K562 (cell line): Measurements from ENCODE around the gene BOLA1. TPM values are rescaled to one million over a fixed set of nuclear protein-coding genes. Genes with fewer than 3 reads are reported as not detected.

Source experiments
- CREBBP ChIP-seq: IDR thresholded peaks from one replicate; pipeline ENCODE4 v1.6.1; 2012; ENCODE audit warnings: low read depth, mild to moderate bottlenecking, control low read depth, inconsistent platforms, low read length
- EWSR1 ChIP-seq: fragments of 450-650 bp; IDR thresholded peaks from 2 replicates; pipeline ENCODE4 v1.6.1; 2018; ENCODE audit warnings: borderline replicate concordance, mild to moderate bottlenecking, low read depth, moderate library complexity; ENCODE audit not compliant: partially characterized antibody
- HDAC8 ChIP-seq: fragments of 450-650 bp; IDR thresholded peaks from 2 replicates; pipeline ENCODE4 v1.6.1; 2016; ENCODE audit warnings: mild to moderate bottlenecking, missing genetic modification characterization, moderate library complexity, missing compliant biosample characterization
- MCM2 ChIP-seq: fragments of 450-650 bp; IDR thresholded peaks from 2 replicates; pipeline ENCODE4 v1.6.1; 2017; ENCODE audit warnings: low read depth, mild to moderate bottlenecking
- NONO ChIP-seq, 2 experiments: fragments of 200-400 bp in 1 of 2; fragments of 450-650 bp in 1 of 2; formaldehyde crosslinking in 1 of 2; IDR thresholded peaks; 2 replicates each; pipeline ENCODE4 v1.6.1; 2017; ENCODE audit warnings: low read depth in 2 of 2, mild to moderate bottlenecking in 2 of 2, moderate library complexity in 2 of 2, low read length in 1 of 2
- PHF8 ChIP-seq: fragments of 200-600 bp; sonication (generic); IDR thresholded peaks from 2 replicates; pipeline ENCODE4 v1.6.1; 2012; ENCODE audit warnings: mixed run types, mild to moderate bottlenecking, inconsistent platforms, low read length, moderate library complexity, borderline replicate concordance
- PRPF4 ChIP-seq: fragments of 200-400 bp; formaldehyde crosslinking; IDR thresholded peaks from one replicate; pipeline ENCODE4 v1.6.1; 2017; ENCODE audit warnings: low read length, low read depth, mild to moderate bottlenecking; ENCODE audit not compliant: insufficient read depth, poor library complexity, severe bottlenecking
- RCOR1 ChIP-seq, 2 experiments: IDR thresholded peaks; 2 replicates each; pipeline ENCODE4 v1.6.1; 2012; ENCODE audit warnings: low read depth in 2 of 2, low read length in 2 of 2, borderline replicate concordance in 1 of 2, improper control_type of control experiment in 1 of 2
- RFX5 ChIP-seq: IDR thresholded peaks from 2 replicates; pipeline ENCODE4 v1.6.1; 2011; ENCODE audit warnings: low read depth, mild to moderate bottlenecking, improper control_type of control experiment, low read length
- RHOXF2B ChIP-seq: fragments of 250-450 bp; sonication (Bioruptor Pico); conservative IDR thresholded peaks from 2 replicates; pipeline ENCODE4 v1.5.1; 2021
- SAFB ChIP-seq: fragments of 200-400 bp; formaldehyde crosslinking; IDR thresholded peaks from 2 replicates; pipeline ENCODE4 v1.6.1; 2017; ENCODE audit warnings: low read depth, low read length, borderline replicate concordance
- SETDB1 ChIP-seq: IDR thresholded peaks from one replicate; pipeline ENCODE4 v1.6.1; 2012; ENCODE audit warnings: low read length, control low read depth, inconsistent platforms
- SIN3B ChIP-seq: fragments of 450-650 bp; IDR thresholded peaks from 2 replicates; pipeline ENCODE4 v1.6.1; 2017; ENCODE audit warnings: low read depth, mild to moderate bottlenecking, moderate library complexity
- SP2 ChIP-seq: IDR thresholded peaks from 2 replicates; pipeline ENCODE4 v1.6.1; 2011; ENCODE audit warnings: mild to moderate bottlenecking, low read depth, low read length, moderate library complexity; ENCODE audit not compliant: poor library complexity, severe bottlenecking; ENCODE audit errors: extremely low read depth
- THRA ChIP-seq: fragments of 450-650 bp; IDR thresholded peaks from 2 replicates; pipeline ENCODE4 v1.6.1; 2017; ENCODE audit warnings: mild to moderate bottlenecking, moderate library complexity
- TSC22D4 ChIP-seq: fragments of 450-650 bp; IDR thresholded peaks from 2 replicates; pipeline ENCODE4 v1.6.1; 2016; ENCODE audit warnings: missing genetic modification characterization, missing biosample characterization, control low read depth
- VEZF1 ChIP-seq: fragments of 200-800 bp; sonication (Bioruptor generic); IDR thresholded peaks from 2 replicates; pipeline ENCODE4 v1.6.1; 2017; ENCODE audit warnings: missing genetic modification characterization, missing compliant biosample characterization
- ZBTB43 ChIP-seq: sonication (generic); formaldehyde crosslinking; IDR thresholded peaks from 2 replicates; pipeline ENCODE4 v1.8.0; 2023; ENCODE audit warnings: mild to moderate bottlenecking, missing genetic modification reagents
- ZNF12 ChIP-seq: sonication (generic); formaldehyde crosslinking; IDR thresholded peaks from 2 replicates; pipeline ENCODE4 v1.4.0; 2020; ENCODE audit warnings: mild to moderate bottlenecking, missing genetic modification reagents
- ZNF133 ChIP-seq: fragments of 250-450 bp; sonication (Bioruptor Pico); IDR thresholded peaks from 2 replicates; pipeline ENCODE4 v1.4.0; 2020; ENCODE audit warnings: mild to moderate bottlenecking
- ZNF184 ChIP-seq: sonication (generic); formaldehyde crosslinking; IDR thresholded peaks from 2 replicates; pipeline ENCODE4 v1.5.0; 2020; ENCODE audit warnings: missing genetic modification reagents
- ZNF449 ChIP-seq: fragments of 250-450 bp; sonication (Bioruptor Pico); IDR thresholded peaks from 2 replicates; pipeline ENCODE4 v1.8.0; 2022; ENCODE audit warnings: moderate library complexity, mild to moderate bottlenecking, inconsistent platforms
- polyA plus RNA-seq, 8 experiments: library from polyadenylated mRNA; depleted of rRNA in 4 of 8; stranded (reverse) in 5 of 8; unstranded in 3 of 8; fragments of >200 nt; fragmentation: Nextera tagmentation in 2 of 8; fragmentation: Illumina TruSeq in 1 of 8; extraction: Ambion mirVana in 2 of 8; extraction: Trizol in 1 of 8; gene quantifications; 2 replicates each; pipeline versions ENCODE4 v1.2.1 to v1.2.3, GENCODE V29; 2011 to 2014; ENCODE audit warnings: inconsistent platforms in 1 of 8, missing spikeins in 1 of 8
- total RNA-seq, 7 experiments: library from RNA; depleted of rRNA in 6 of 7; stranded (reverse); fragments of >200 nt in 6 of 7; fragmentation: Illumina TruSeq in 2 of 7; extraction: Trizol in 2 of 7; gene quantifications; 2 replicates each; pipeline versions ENCODE4 v1.2.1 to v1.2.3, GENCODE V29; 2011 to 2021; ENCODE audit warnings: low replicate concordance in 1 of 7

BOLA1 gene
- total and polyA plus RNA-seq, 9 of the 15 experiments (the other 6 are each of a cell fraction or from before 2014, with no cell fraction given), result 0.18 to 1.2 (median 0.40) TPM; not detected in 2

DNA sequence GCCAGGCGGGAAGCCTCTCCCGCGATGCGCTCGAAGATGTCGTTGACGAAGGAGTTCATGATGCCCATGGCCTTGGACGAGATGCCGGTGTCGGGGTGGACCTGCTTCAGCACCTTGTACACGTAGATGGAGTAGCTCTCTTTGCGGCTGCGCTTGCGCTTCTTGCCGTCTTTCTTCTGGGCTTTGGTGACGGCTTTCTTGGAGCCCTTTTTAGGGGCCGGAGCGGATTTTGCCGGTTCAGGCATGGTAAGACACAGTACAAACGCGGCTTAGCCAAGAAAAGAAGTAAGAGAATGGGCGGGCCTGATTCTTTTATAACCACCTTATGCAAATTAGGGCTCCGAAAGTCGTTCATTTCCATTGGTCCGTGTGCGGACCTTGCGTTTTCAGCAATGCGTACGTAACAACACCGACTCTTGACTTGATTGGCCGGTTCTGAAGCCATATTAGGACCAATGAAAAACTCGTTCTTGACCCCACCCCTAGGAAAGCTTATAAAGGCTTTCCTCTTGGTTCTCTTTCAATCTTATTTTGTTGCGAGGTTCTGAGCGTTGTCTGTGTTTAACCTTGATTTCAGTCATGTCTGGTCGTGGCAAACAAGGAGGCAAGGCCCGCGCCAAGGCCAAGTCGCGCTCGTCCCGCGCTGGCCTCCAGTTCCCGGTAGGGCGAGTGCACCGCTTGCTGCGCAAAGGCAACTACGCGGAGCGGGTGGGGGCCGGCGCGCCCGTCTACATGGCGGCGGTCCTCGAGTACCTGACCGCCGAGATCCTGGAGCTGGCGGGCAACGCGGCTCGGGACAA is 12.8 kb upstream of the BOLA1 start (continued):
- peak; percentile 94 for TF ChIP-seq PRPF4
- TF ChIP-seq SIN3B, result peak; percentile 55; the same call in 1 of the 2 replicates
- TF ChIP-seq SP2, result no peak
- no peak for TF ChIP-seq EWSR1
- TF ChIP-seq THRA, result no peak
- TF ChIP-seq RCOR1 (IDR thresholded peaks at IDR 0.05; ENCODE audit: borderline replicate concordance in 1 of 2, low read depth in 2 of 2, low read length in 2 of 2), result peak; percentile 40 to 42; a peak in 2 of 4 replicates
- TF ChIP-seq SAFB, result 0 out of 2 replicates have a peak, but pooled peaks have one; percentile 19
- peak; percentile 14; the same call in 1 of the 2 replicates for TF ChIP-seq ZBTB43 (CRISPR knock-in tag)
- TF ChIP-seq VEZF1 (CRISPR knock-in tag), result peak; percentile 54; the same call in 1 of the 2 replicates
- TF ChIP-seq PHF8, result peak; percentile 52; the same call in 1 of the 2 replicates
- TF ChIP-seq SETDB1, result no peak
- 0 out of 2 replicates have a peak, but pooled peaks have one; percentile 51 for TF ChIP-seq RFX5
- no peak for TF ChIP-seq CREBBP
- TF ChIP-seq ZNF184 (CRISPR knock-in tag), result no peak
- no peak; the same call in 1 of the 2 replicates for TF ChIP-seq RHOXF2B (CRISPR knock-in tag)
- no peak for TF ChIP-seq ZNF449
- TF ChIP-seq NONO (IDR thresholded peaks at IDR 0.05; ENCODE audit: low read depth in 2 of 2, low read length in 1 of 2), result peak in 1 of 2 experiments; percentile 79; a peak in 1 of 4 replicates
- TF ChIP-seq TSC22D4, result no peak
- TF ChIP-seq ZNF133, result no peak
- TF ChIP-seq MCM2, result no peak
- TF ChIP-seq HDAC8 (tag), result no peak; the same call in 1 of the 2 replicates
- peak; percentile 80; the same call in 1 of the 2 replicates for TF ChIP-seq ZNF12 (CRISPR knock-in tag)
